ENCODE results near the gene PHYH.
"Not testable (repeated sequence)": the region's sequence is repeated elsewhere in the genome, so short reads cannot be mapped to it uniquely, and the experiment has no call there.

PHYH gene

DNA sequence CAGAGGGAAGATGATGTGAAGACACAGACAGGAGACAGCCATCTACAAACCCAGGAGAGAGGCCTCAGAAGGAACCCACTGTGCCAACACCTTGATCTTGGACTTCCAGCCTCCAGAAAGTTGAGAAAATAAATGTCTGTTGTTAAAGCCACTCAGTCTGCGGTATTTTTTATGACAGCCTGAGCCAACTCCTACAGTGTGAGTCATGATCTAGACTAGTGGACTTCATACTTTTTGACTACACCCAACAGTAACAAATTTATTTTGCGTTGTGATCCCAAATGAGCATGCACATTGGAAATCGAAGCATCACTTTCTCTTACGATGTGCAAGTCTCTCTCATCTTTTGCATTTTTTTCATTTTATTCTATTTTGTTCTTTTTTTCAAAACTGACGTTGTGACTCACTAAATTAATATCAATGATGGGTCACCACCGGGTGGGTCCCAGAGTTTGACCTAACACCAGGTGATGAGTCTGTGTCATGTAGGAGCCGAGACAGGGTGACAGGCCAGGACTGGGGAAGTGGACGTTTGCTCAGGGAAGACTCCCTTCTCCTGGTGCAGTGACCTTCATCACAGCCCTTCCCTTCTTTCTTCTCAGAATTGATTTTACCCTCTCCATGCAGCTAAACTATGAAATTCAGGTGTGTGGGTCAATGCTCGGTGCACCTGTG, 28.9 kb downstream of the PHYH start:
- DNase-seq, result no peak

GRCh38 chr10:13268841-13269240, 31.0 kb downstream of the PHYH start:
- DNase-seq, result no peak

DNA sequence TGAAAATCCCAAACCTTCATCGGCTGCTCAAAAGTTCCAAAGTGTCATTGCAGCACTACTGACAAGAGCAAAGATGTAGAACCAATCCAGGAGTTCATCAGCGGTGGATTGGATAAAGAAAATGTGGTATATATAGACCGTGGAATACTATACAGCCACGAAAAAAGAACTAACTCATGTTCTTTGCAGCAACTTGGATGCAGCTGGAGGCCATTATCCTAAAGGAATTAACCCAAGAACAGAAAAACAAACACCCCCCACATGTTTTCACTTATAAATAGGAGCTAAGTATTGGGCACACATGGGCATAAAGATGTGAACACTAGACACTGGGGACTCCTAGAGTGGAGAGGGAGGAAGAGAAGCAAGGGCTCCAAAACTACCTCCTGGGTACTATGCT, 31.6 kb downstream of the PHYH start:
- no peak for DNase-seq

DNA sequence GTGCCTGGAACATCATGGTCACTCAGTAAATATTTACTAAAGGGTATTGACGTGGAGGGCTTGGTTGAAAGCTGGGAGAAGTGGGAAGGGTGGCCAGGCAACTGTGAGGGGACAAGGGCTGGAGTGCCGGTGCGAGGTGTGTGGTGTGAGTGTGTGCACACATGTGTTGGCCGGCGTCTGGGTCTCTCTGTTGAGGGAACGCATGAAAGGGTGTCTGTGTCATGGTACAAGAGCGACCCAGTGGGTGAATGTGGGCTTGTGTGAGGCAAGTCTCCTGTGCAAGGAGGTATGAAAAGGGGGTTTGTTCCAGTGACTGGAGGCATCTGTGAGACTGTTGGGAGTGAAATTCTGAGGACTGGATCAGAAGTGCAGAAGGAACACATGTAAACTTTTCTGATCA, 36.3 kb downstream of the PHYH start:
- DNase-seq, result no peak

DNA sequence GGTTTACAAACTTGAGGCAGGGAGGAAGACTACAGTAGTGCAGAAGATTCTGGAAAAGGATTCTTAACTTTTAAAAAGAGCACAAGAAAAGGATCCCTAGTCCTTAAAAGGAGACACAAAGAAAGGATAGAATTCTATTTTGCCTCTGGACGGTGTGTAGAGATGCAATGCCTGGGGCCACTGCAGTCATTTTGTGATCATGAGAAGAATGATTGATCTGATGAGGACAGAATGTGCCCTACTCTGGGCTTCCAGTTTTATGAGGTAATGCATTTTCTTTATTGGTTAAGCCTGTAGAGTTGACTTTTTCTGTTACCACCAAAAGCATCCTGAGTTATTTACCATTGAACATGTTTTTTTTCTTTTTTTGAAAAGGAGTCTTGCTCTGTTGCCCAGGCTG, 37.4 kb downstream of the PHYH start:
- DNase-seq, result no peak

DNA sequence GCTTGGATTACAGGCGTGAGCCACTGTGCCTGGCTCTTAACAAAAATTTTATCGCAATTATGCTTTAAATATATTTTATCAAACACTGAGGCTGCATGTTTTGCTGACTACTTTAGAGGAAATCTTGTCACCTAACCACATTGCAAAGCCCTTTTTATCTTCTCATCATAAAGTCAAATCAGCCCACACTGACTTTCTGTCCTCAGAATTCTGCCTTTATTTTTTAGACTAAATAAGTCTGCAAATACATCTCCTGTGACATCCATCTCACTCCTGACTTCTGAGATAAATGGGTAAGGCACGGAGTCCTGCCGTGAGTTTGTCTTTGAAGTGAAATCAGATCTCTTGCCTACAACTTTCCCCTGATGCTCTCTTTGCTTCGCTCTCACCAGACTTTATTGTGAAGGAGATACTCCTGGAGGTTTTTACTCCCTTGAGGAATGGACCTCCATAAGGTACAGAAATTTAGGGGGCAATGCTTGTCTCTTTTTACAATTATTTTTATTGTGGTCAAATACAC, 42.2 kb downstream of the PHYH start:
- DNase-seq, result no peak

- DNase-seq, result no peak
These were observed 43.2 kb downstream of the PHYH start for GRCh38 chr10:13256627-13257026.

DNA sequence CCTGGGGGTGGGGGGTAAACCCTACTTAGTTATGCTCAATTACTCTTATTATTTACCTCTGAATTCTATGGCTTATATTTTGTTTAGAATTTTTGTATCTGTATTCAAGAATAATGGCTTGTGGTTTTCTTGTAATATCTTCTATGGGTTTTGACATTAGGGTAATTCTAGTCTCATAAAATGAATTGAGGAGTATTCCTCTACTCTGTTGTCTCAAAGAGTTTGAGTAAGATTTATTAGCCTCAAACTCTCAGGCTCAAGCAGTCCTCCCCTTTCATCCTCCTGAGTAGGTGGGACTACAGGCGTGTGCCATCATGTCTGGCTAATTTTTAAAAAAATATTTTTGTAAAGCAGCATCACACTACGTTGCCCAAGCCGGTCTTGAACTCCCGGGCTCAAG, 46.1 kb downstream of the PHYH start:
- DNase-seq, result no peak

DNA sequence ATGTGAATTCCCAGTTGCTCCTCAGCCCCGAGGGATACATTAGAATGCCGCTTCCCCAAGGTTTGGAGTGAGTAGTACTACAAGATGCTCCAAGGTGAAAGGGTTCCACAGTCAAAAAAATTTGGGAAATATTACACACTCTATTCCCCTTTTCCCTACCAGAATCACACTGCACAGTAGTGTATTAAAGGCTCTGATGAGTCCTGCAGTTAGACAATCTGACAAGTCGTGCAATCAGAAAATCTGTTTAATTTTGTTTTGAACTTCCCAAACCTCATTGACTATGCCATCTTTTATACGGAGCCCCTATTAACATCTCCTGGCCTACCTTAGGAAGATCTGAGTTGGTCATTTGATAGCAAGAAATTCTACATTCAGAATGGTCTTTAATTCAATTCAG, 52.1 kb downstream of the PHYH start:
- DNase-seq, result no peak

- no peak for DNase-seq
These were observed 52.6 kb downstream of the PHYH start for GRCh38 chr10:13247246-13247645.

DNA sequence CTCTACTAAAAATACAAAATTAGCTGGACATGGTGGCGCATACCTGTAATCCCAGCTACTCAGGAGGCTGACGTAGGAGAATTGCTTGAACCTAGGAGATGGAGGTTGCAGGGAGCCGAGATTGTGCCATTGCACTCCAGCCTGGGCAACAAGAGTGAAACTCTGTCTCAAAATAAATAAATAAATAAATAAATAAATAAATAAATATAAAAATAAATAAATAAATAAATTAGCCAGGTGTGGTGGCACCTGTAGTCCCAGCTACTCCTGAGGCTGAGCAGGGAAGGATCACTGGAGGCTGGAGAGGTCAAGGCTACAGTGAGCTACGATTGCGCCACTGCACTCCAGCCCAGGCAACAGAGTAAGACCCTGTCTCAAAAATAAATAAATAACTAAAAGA, 57.6 kb downstream of the PHYH start:
- not testable (repeated sequence) for DNase-seq

DNA sequence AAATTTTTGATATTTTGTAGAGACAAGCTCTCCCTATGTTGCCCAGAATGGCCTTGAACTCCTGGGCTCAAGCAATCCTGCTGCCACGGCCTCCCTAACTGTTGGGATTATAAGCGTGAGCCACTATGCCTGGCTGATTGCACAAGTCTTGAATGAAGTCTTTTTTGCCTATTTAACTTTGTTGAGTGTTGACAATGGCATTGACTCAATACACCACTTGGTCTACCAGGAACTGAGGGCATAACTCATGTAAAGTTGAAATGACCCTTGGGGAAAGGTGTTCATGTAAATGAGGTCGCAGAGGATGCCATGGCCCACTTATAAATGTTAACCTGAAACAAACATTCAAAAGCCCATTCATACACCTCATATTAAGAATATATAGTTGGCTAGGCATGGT, 58.3 kb downstream of the PHYH start:
- DNase-seq, result no peak

GRCh38 chr10:13239923-13240322, 59.9 kb downstream of the PHYH start:
- DNase-seq, result no peak

GRCh38 chr10:13238271-13239077, 61.4 kb downstream of the PHYH start:
- DNase-seq, result no peak

- no peak for DNase-seq
These were observed 63.2 kb downstream of the PHYH start for GRCh38 chr10:13236638-13237037.

DNA sequence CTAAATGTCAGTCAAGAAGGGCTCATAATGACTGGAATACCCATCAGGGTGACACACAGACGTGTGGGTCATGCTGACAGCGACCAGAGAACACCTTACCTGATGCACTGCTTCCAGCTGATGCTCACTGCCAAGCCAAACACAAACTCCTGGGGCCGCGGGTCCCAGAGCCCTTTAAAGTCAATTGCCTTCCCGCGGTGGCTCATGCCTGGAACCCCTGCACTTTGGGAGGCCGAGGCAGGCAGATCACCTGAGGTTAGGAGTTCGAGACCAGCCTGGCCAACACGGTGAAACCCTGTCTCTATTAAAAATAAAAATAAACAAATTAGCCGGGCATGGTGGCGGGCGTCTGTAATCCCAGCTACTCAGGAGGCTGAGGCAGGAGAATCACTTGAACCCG, 65.1 kb downstream of the PHYH start:
- not testable (repeated sequence) for DNase-seq

DNA sequence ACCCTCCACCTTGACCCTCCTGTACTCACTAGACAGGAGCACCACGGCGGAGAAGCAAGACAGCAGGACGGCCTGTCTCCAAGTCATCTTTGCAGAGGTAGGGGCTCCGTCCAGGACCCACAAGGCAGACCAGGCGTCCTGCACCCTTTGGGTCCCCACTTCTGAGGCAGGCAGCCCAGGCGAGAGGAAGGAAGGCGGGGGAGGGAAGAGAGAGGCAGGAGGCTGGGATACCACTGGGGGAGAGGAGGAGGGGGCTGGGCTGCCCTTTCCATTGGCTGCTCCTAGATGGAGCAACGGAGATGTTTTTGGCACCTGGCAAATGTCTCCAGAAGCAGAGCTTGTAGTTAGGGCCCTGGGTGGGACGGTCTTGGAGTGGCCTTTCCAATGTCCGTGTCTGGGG, 65.7 kb downstream of the PHYH start, which contains the start of gene UCMA:
UCMA (minus strand) TSS at position 203 of the 400 bp plus-strand sequence; CDS start at position 87, 116 bp downstream.
- DNase-seq, result no peak

DNA sequence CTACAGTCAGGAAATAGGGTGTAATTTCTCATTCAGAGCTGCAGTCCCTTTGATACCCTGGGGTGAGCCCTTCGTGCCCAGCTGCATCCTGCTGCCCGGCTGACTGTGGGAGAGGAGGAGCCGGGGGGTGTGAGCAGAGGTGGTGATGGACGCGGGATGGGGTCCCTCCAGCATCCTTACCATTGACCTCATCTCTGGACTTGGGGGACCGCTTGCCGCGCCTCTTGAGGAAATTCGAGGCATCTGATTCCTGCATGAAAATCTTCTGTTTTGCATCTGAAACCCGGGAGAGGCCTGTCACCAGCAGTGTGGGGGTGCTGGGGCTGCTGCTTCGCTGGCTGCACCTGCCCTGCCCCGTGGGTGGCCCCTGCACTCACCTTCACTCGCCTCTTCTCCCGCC, 66.5 kb downstream of the PHYH start:
- no peak for DNase-seq

GRCh38 chr10:13231808-13232207, 68.1 kb downstream of the PHYH start:
- no peak for DNase-seq

- DNase-seq, result no peak
These were observed 68.7 kb downstream of the PHYH start for GRCh38 chr10:13231190-13231589.
